ENCODE measurements around the gene ASB7. TPM values are rescaled to one million over a fixed set of nuclear protein-coding genes. Genes with fewer than 3 reads are reported as not detected.

ASB7 gene
- total RNA-seq, 1 experiment from 2014 or later, result 14.5 TPM

- no peak for DNase-seq (ENCODE audit: low spot score)
- Histone ChIP-seq H3K27ac (ENCODE audit: low read depth, low read length, poor library complexity, severe bottlenecking) (no peak overlapping the region), H3K36me3 (ENCODE audit: insufficient read depth, low read length, poor library complexity, severe bottlenecking) (peaks cover 3% of the 10 kb centered on the region), H3K4me3 (ENCODE audit: low read depth, low read length, poor library complexity, severe bottlenecking) (no peak overlapping the region), H3K27me3 (replicated peaks; ENCODE audit: insufficient read depth, low read depth, low read length, poor library complexity) (no peaks in the 10 kb centered on the region), H3K9me3 (ENCODE audit: low read depth, low read length, poor library complexity, severe bottlenecking) (no peaks in the 10 kb centered on the region), H3K4me1 (ENCODE audit: insufficient read depth, low read length, poor library complexity, severe bottlenecking) (no peaks in the 10 kb centered on the region)
- intact Hi-C loops (cut with micrococcal nuclease; ENCODE audit: unreplicated experiment), result no loop called here
- TF ChIP-seq EZH2 (IDR thresholded peaks at IDR 0.05; ENCODE audit: borderline replicate concordance, low read depth, low read length, poor library complexity, severe bottlenecking), result no peak
- TF ChIP-seq, protein P1, sequence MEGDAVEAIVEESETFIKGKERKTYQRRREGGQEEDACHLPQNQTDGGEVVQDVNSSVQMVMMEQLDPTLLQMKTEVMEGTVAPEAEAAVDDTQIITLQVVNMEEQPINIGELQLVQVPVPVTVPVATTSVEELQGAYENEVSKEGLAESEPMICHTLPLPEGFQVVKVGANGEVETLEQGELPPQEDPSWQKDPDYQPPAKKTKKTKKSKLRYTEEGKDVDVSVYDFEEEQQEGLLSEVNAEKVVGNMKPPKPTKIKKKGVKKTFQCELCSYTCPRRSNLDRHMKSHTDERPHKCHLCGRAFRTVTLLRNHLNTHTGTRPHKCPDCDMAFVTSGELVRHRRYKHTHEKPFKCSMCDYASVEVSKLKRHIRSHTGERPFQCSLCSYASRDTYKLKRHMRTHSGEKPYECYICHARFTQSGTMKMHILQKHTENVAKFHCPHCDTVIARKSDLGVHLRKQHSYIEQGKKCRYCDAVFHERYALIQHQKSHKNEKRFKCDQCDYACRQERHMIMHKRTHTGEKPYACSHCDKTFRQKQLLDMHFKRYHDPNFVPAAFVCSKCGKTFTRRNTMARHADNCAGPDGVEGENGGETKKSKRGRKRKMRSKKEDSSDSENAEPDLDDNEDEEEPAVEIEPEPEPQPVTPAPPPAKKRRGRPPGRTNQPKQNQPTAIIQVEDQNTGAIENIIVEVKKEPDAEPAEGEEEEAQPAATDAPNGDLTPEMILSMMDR (conservative IDR thresholded peaks at IDR 0.05; ENCODE audit: low read depth, low read length), result no peak
- CTCF ChIA-PET, result no interaction called here
- no TSS peak for BruUV-seq (replicated peaks)
- POLR2A ChIA-PET (ENCODE audit: low non-redundant PET), result no interaction called here
Measured at GRCh38 chr15:100566850-100567628, 35.4 kb upstream of the ASB7 start.

DNA sequence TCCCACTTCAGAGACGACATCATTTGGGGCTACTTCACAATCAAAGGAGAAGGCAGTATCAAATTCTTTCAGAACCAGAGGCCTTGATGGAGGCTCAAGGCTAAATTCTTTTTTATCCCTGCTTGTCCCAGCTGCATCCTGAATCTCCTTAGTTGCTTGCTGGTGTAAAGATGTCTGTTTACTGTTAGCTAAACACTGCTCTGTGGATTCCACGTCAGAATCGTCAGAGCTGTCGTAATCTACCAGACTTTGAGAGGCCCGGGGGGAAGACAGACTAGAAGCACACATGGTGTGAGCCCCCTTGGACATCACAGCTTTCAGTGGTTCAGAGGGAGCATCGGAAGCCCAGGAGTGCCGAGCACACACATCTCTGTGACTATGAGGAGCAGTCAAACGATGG lies 33.0 kb upstream of the ASB7 start:
- Histone ChIP-seq H3K9me3 (ENCODE audit: low read depth, low read length, poor library complexity, severe bottlenecking) (no peaks in the 10 kb centered on the region), H3K4me3 (ENCODE audit: low read depth, low read length, poor library complexity, severe bottlenecking) (no peak overlapping the region), H3K27me3 (replicated peaks; ENCODE audit: insufficient read depth, low read depth, low read length, poor library complexity) (no peaks in the 10 kb centered on the region), H3K4me1 (ENCODE audit: insufficient read depth, low read length, poor library complexity, severe bottlenecking) (no peaks in the 10 kb centered on the region), H3K36me3 (ENCODE audit: insufficient read depth, low read length, poor library complexity, severe bottlenecking) (peaks cover 4% of the 10 kb centered on the region), H3K27ac (ENCODE audit: low read depth, low read length, poor library complexity, severe bottlenecking) (no peak overlapping the region)
- CTCF ChIA-PET, result no interaction called here
- no peak for DNase-seq (ENCODE audit: low spot score)
- BruUV-seq (replicated peaks), result no TSS peak
- POLR2A ChIA-PET (ENCODE audit: low non-redundant PET), result no interaction called here
- intact Hi-C loops (cut with micrococcal nuclease; ENCODE audit: unreplicated experiment), result no loop called here
- TF ChIP-seq, protein P1 (conservative IDR thresholded peaks at IDR 0.05; ENCODE audit: low read depth, low read length), result no peak
- TF ChIP-seq EZH2 (IDR thresholded peaks at IDR 0.05; ENCODE audit: borderline replicate concordance, low read depth, low read length, poor library complexity, severe bottlenecking), result no peak

DNA sequence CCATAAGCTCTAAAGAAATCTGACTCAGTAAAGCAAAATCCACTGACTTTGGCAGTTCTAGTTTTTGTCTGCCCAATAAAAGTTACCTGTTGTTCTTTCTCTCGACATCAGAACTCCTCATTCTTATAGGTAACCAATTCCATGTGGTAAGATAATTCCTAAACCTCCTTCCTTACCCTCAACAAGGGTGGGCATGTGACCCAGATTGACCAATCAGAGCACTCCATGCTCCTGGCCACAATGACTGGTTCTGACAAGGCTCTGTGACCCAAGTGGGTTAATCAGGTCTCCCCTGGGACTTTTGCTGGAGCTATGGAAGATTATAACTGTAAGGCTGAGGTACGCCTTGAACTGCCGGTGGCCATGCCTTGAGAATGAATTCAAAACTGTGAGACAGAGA lies 32.1 kb upstream of the ASB7 start:
- H3K27ac ChIP-seq (ENCODE audit: low read depth, low read length, poor library complexity, severe bottlenecking), result no peak overlapping the region
- H3K27me3 ChIP-seq (replicated peaks; ENCODE audit: insufficient read depth, low read depth, low read length, poor library complexity), result no peaks in the 10 kb centered on the region
- BruUV-seq (replicated peaks), result no TSS peak
- H3K36me3 ChIP-seq (ENCODE audit: insufficient read depth, low read length, poor library complexity, severe bottlenecking), result peaks cover 4% of the 10 kb centered on the region
- intact Hi-C loops (cut with micrococcal nuclease; ENCODE audit: unreplicated experiment), result loop anchor here (5.0 kb wide), 1 partner anchor 223 kb away; no protein-coding TSS in a partner anchor
- no peaks in the 10 kb centered on the region for H3K4me1 ChIP-seq (ENCODE audit: insufficient read depth, low read length, poor library complexity, severe bottlenecking)
- no peak overlapping the region for H3K4me3 ChIP-seq (ENCODE audit: low read depth, low read length, poor library complexity, severe bottlenecking)
- no peak for TF ChIP-seq EZH2 (IDR thresholded peaks at IDR 0.05; ENCODE audit: borderline replicate concordance, low read depth, low read length, poor library complexity, severe bottlenecking)
- TF ChIP-seq, protein P1 (conservative IDR thresholded peaks at IDR 0.05; ENCODE audit: low read depth, low read length), result no peak
- CTCF ChIA-PET, result no interaction called here
- no peaks in the 10 kb centered on the region for H3K9me3 ChIP-seq (ENCODE audit: low read depth, low read length, poor library complexity, severe bottlenecking)
- DNase-seq (ENCODE audit: low spot score), result no peak
- POLR2A ChIA-PET (ENCODE audit: low non-redundant PET), result no interaction called here

All from A673 (cell line).